Thyroid gland (tissue), 4 donors: Measurements from ENCODE around the gene PKHD1.

ENCODE experiments used
- CTCF ChIP-seq, 6 experiments: fragments of 200-600 bp in 3 of 6; fragments of 450-650 bp in 3 of 6; sonication (generic) in 3 of 6; IDR thresholded peaks; one replicate each; pipeline ENCODE4 v1.5.1; 2016 to 2019; ENCODE audit warnings: antibody characterized with exemption in 6 of 6, mild to moderate bottlenecking in 2 of 6, inconsistent platforms in 1 of 6, moderate library complexity in 1 of 6
- POLR2A ChIP-seq, 2 donors: fragments of 450-650 bp; IDR thresholded peaks; one replicate each; pipeline ENCODE4 v1.6.1; 2017; ENCODE audit warnings: antibody characterized with exemption in 2 of 2, mild to moderate bottlenecking in 2 of 2, moderate library complexity in 1 of 2

GRCh38 chr6:51949526-51949925 is 137.9 kb downstream of the PKHD1 start:
- no peak for TF ChIP-seq POLR2A (IDR thresholded peaks at IDR 0.05)
- TF ChIP-seq CTCF (IDR thresholded peaks at IDR 0.05), result no peak
